Endometrial microvascular endothelial cells (primary cell): ENCODE measurements around the gene TBC1D10A. TPM values are rescaled to one million over a fixed set of nuclear protein-coding genes. Genes with fewer than 3 reads are reported as not detected.

Source experiments
- in situ Hi-C: cut with HindIII; loops from 2 replicates; pipeline ENCODE4 v1.10.0; 2017; ENCODE audit warnings: low sequenced_read_pairs, low pct_unique_long_range_greater_than_20kb; ENCODE audit errors: inconsistent ontology term
- total RNA-seq: library from RNA; depleted of rRNA; stranded (reverse); fragments of >200 nt; gene quantifications from one replicate; pipeline ENCODE4 v1.2.3, GENCODE V29; 2015; ENCODE audit errors: inconsistent ontology term

The TBC1D10A gene
- total RNA-seq, 1 donor from 2014 or later = 12.1 TPM

GRCh38 chr22:30307041-30307574, 19.6 kb downstream of the TBC1D10A start:
- in situ Hi-C loops = no loop called here

GRCh38 chr22:30306627-30307011, 20.1 kb downstream of the TBC1D10A start:
- in situ Hi-C loops = no loop called here

DNA sequence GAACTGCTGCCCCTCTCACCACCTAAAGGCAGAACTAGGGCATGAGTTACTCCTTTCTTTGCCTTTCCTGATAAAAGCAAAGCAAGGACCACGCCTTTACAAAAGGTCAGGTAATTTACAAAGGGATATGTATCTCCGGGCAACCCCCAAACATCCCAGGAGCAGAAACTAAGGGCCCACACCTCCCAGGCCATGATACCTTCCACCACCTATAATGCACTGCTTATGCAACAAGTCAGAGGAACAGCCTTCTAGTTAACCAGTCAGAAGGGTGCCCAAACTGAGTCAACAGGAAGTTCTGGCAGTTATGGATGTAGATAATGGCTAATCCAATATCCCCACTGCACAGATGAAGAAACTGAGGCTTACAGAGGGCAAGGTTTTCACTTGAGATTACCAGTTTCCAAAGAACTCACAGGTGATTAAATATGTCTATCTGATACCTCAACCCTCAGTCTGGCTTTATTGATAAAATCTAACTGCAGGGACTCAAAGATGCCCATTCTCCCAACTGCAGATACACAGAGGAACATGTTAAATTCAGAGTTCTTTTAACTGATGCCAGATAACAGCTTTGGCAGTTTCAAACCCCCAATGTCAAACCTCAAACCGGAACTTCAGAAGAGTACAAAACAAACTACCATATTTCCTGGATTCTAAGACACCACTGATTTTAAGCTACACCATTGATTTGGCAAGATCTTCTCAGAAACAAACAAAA, 20.7 kb downstream of the TBC1D10A start:
- in situ Hi-C loops = no loop called here

GRCh38 chr22:30305519-30305905, 21.2 kb downstream of the TBC1D10A start:
- in situ Hi-C loops = no loop called here

DNA sequence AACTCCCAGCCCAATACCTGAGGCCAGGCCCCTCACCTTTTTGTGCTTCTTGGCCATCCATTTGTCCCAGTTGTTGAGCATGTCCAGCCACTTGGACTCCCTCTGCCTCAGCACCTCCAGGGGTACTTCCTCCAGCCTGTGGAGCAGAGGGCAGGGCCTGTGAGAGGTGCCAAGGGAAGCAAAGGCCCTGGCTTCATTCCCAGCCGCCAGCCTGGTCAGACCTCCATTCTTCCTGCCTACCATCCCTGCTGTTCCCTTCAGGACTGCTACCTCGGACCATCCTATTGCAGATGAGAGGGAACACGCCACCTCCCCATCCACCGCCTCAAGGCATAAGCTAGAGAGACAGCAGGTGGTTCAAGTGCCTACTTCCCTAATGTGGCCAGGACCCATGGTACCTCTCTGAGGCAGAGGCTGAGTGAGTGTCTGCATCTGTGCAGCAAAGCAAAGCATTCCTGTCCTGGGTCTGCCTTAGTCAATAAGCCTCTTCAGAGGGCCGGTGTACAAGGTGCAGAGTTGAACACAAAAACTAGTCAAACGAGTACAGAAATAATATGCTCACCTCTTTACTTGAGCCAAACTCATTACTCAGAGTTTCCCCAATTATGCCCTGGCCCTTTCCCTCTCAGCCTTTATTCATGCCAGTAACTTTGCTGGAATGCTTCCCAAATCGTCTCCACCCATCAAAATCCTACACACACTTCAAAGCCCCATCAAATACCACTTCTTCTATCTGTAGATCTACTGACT, 22.1 kb downstream of the TBC1D10A start:
- in situ Hi-C loops = no loop called here

- in situ Hi-C loops = no loop called here
Observed at GRCh38 chr22:30302810-30303138, 24.0 kb downstream of the TBC1D10A start.

- in situ Hi-C loops = no loop called here
Observed at GRCh38 chr22:30301995-30302809, 24.5 kb downstream of the TBC1D10A start.

- in situ Hi-C loops = loop anchor here (25.0 kb wide), 1 partner anchor 138 kb away; the partner anchor contains the start of gene MTFP1
Observed at GRCh38 chr22:30299322-30299721, 27.4 kb downstream of the TBC1D10A start.

DNA sequence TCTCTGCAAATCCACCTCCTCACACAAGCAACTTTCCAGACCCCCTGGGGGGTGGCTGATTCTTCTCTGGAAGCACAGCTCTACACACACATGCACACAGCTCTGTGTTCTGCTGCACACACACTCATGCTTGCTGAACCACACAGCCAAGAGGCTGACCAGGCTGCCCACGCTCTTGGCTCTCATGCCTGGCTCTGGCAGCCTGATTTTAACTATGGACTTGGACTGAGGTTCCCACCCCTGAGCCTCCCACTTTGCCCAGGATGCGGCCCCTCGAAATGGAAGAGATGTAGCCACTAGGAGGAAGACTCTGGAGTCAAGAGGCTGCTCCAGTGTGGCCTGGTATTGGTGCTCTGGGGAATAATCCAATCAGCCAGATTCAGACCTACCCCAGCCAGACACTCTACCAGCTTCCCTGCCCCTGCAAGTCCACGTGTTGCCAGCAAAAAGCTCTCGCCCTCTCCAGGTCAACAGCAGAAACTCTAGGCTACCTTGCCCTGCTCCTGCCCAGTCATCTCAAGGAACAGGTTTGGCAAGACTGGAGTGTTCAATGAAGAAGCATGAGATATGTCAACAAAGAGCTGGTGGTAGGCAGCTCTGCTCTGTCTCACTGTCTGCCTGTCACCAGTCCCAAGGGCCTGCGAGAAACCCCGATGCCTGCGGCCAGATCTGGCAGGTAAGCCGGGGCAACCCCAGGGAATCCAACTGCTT, 28.6 kb downstream of the TBC1D10A start:
- in situ Hi-C loops = loop anchor here (25.0 kb wide), 1 partner anchor 139 kb away; the partner anchor contains the start of gene MTFP1

DNA sequence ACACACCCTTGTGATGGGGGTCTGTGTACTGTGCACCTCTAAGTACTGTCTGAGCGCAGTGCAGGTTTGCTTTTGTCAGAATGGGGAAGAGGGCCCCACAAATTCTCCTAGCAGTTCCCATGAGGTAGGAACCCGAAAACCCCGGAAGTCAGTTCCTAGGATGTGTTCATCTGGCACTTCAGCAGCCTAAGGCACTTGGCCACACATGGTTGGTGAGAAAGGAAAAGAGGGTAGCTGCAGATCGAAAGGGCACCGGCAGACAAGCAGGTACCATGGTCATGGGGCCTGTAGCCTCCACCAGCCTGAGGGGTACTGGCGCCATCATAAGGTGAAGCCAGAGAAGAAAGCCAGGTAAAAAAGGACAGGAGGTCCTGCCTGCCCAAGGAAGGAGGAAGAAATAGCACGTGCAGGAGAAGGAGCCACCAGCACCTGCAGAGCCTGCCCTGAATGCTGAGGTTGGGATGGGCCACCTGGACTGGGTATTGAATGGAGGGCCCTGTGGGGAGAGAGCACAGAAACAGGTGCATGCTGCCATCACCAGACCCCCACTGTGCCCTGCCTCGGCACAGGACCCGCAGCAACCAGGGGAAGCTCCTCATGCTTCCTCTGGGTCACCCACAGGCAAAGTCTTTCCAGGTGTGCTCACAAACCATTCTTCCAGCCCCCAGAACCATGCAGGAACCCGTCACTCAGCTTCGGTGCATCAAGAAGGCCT, 29.3 kb downstream of the TBC1D10A start:
- in situ Hi-C loops = loop anchor here (25.0 kb wide), 1 partner anchor 140 kb away; the partner anchor contains the start of gene MTFP1

DNA sequence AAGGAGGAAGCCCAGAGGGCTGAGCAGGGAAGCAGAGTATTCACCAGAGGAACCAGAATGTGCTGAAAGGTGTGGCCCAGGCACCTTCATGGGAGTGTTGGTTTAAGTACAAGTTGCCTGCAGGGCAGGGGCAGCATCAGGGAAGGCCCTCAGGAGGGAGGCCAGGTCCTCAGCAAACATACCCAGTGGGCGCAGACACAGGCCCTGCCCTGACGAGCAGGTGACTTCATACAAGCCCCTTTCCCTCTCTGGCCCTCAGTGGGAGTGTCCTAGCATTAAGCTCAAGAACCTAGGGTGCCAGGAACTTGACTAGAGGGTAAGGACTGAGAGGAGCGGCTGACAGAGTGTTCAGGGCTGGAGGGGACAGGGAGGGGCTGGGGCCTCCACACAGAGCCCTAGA, 29.9 kb downstream of the TBC1D10A start:
- in situ Hi-C loops = loop anchor here (25.0 kb wide), 1 partner anchor 140 kb away; the partner anchor contains the start of gene MTFP1

DNA sequence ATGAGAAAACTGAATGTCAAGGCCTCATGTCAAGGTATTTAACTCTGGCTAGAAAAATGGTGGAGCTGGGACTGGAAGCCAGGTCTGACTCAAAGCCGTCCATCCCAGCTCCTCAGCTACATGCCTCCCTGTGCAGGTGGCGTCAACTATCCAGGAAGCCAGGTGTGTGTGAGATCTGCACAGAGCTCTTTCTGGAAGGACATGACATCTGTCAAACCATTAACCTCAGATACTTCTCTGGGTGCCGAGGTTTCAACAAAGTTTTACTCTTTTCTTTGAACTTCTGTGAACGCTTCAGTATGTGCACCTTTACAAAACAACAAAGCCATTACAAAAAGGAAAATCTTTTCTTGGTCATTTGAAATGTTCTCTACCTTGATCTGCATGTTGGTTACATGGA, 30.4 kb downstream of the TBC1D10A start:
- in situ Hi-C loops = loop anchor here (25.0 kb wide), 1 partner anchor 141 kb away; the partner anchor contains the start of gene MTFP1

- in situ Hi-C loops = loop anchor here (25.0 kb wide), 1 partner anchor 142 kb away; the partner anchor contains the start of gene MTFP1
Observed at GRCh38 chr22:30295576-30295975, 31.2 kb downstream of the TBC1D10A start.

GRCh38 chr22:30294830-30295229, 31.9 kb downstream of the TBC1D10A start:
- in situ Hi-C loops = loop anchor here (25.0 kb wide), 1 partner anchor 142 kb away; the partner anchor contains the start of gene MTFP1

- in situ Hi-C loops = loop anchor here (25.0 kb wide), 1 partner anchor 143 kb away; the partner anchor contains the start of gene MTFP1
Observed at GRCh38 chr22:30294066-30294465, 32.7 kb downstream of the TBC1D10A start.

DNA sequence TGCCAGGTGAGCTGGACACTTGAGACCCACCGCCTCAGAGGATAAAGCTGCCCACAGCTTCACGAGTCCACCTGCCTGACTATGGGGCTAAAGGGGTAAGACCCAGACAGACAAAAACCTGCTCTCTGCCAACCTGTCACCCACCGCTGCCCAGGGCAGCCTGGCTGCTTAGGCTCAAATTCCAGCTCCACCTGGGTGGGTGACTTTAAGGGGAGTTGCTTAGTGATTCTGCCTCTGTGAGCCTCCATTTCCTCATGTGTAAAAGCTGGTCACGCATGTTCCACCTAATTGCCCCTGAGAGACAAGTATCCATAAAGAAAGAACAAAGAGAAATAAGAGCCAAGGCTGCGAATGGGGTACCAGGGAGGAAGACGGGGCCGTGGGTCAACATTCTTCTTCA, 33.7 kb downstream of the TBC1D10A start:
- in situ Hi-C loops = loop anchor here (25.0 kb wide), 1 partner anchor 144 kb away; the partner anchor contains the start of gene MTFP1
